ENCODE results near the gene IL19. TPM values are rescaled to one million over a fixed set of nuclear protein-coding genes. Genes with fewer than 3 reads are reported as not detected.

The IL19 gene
- total RNA-seq, 1 experiment from 2014 or later, result not detected

DNA sequence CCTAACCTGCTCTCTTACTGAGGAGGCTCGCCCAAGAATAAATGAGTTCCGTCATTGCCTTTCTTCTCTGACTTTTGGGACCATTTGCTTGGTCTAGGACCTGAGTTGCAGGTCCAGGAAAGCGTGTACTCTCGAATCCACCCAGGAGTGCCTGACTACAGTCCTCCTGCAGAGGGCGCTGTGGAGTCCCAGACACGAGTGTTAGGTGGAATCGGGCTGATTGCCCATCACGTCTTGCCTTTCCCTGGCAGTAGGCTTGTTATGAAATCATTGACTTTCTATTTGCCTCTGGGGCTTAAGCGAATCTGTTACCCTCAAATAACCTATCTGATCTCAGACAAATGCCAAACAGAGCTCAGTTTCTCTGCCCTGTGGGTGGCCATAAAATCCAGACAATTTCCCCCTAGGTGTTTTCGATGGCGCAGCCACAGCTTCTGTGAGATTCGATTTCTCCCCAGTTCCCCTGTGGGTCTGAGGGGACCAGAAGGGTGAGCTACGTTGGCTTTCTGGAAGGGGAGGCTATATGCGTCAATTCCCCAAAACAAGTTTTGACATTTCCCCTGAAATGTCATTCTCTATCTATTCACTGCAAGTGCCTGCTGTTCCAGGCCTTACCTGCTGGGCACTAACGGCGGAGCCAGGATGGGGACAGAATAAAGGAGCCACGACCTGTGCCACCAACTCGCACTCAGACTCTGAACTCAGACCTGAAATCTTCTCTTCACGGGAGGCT is 94.5 kb downstream of the IL19 start, which contains the start of gene IL20:
TSS of gene IL20 (plus strand) at position 685 of the 733 bp plus-strand sequence. CDS start 230 bp downstream, outside the sequence.
- no CpG with 5 or more reads among the region's 19 CpGs for WGBS (ENCODE audit: extremely low coverage, insufficient read length, low lambda C conversion rate)

More for the DNA sequence above, 94.5 kb downstream of the IL19 start, which contains the start of gene IL20:
- H3K9me3 Mint-ChIP-seq, result no peaks in the 10 kb centered on the region
- Histone ChIP-seq H4K5ac (ENCODE audit: insufficient read length, low read depth, low read length) (no peak within 1 kb of the TSS), H3K27me3 (ENCODE audit: insufficient read depth, low read length) (no peaks in the 10 kb centered on the region), H3K56ac (ENCODE audit: insufficient read length, low read depth, low read length) (no peak within 1 kb of the TSS), H4K20me1 (ENCODE audit: control insufficient read depth, insufficient read depth, insufficient read length) (no peaks in the 10 kb centered on the region), H3K79me2 (ENCODE audit: insufficient read depth, low read length) (0 out of 2 replicates have a peak, but pooled peaks cover 1% of the 10 kb centered on the region), H3K23ac (ENCODE audit: insufficient read length, low read depth, low read length) (no peak within 1 kb of the TSS), H3K79me1 (ENCODE audit: insufficient read depth, low read depth, low read length, poor library complexity, severe bottlenecking) (no peaks in the 10 kb centered on the region), H2AK5ac (ENCODE audit: insufficient read length, low read length) (no peak within 1 kb of the TSS), H2AFZ (ENCODE audit: low read length) (no peak within 1 kb of the TSS), H3T11ph (ENCODE audit: low read length) (no peak within 1 kb of the TSS), H3K4me2 (ENCODE audit: insufficient read depth, insufficient read length, low read length) (no peak within 1 kb of the TSS), H2BK5ac (ENCODE audit: insufficient read length, low read length) (no peak within 1 kb of the TSS), H3K27ac (ENCODE audit: insufficient read length, low read depth, low read length) (no peak within 1 kb of the TSS), H3K4ac (ENCODE audit: low read depth, low read length) (no peak within 1 kb of the TSS), H3K23me2 (ENCODE audit: insufficient read length, low read depth, low read length, poor library complexity, severe bottlenecking) (no peaks in the 10 kb centered on the region), H3K9me3 (ENCODE audit: control insufficient read depth, low read depth, low read length) (no peaks in the 10 kb centered on the region), H3K14ac (ENCODE audit: insufficient read depth, low read length) (no peak within 1 kb of the TSS), H3K18ac (ENCODE audit: insufficient read length, low read depth, low read length) (no peak within 1 kb of the TSS), H4K91ac (ENCODE audit: insufficient read length, low read depth, low read length) (no peak within 1 kb of the TSS), H2BK20ac (ENCODE audit: low read depth, low read length, poor library complexity, severe bottlenecking) (no peak within 1 kb of the TSS), H2BK12ac (ENCODE audit: insufficient read length, low read depth, low read length) (no peak within 1 kb of the TSS), H4K8ac (replicated peaks; ENCODE audit: insufficient read length, low read depth, low read length) (no peak within 1 kb of the TSS), H3K9ac (ENCODE audit: extremely low read depth, insufficient read length, low read length) (no peak within 1 kb of the TSS), H3K4me1 (ENCODE audit: insufficient read depth, low read length) (no peaks in the 10 kb centered on the region), H2BK15ac (ENCODE audit: low read depth, low read length) (no peak within 1 kb of the TSS), H2BK120ac (ENCODE audit: low read depth, low read length, poor library complexity, severe bottlenecking) (no peak within 1 kb of the TSS)
- H3K4me1 Mint-ChIP-seq, result no peaks in the 10 kb centered on the region; a peak in 1 of 4 replicates
- H3K4me3 Mint-ChIP-seq, result no peak within 1 kb of the TSS
- DNase-seq, result peak; percentile 82
- peaks cover 43% of the 10 kb centered on the region for H3K27me3 Mint-ChIP-seq (ENCODE audit: low read depth)
- H3K36me3 Mint-ChIP-seq (ENCODE audit: insufficient read depth in 1 of 3, low read depth in 3 of 3), result no peaks in the 10 kb centered on the region
- H3K27ac Mint-ChIP-seq, result no peak within 1 kb of the TSS
- TF ChIP-seq, protein P1, sequence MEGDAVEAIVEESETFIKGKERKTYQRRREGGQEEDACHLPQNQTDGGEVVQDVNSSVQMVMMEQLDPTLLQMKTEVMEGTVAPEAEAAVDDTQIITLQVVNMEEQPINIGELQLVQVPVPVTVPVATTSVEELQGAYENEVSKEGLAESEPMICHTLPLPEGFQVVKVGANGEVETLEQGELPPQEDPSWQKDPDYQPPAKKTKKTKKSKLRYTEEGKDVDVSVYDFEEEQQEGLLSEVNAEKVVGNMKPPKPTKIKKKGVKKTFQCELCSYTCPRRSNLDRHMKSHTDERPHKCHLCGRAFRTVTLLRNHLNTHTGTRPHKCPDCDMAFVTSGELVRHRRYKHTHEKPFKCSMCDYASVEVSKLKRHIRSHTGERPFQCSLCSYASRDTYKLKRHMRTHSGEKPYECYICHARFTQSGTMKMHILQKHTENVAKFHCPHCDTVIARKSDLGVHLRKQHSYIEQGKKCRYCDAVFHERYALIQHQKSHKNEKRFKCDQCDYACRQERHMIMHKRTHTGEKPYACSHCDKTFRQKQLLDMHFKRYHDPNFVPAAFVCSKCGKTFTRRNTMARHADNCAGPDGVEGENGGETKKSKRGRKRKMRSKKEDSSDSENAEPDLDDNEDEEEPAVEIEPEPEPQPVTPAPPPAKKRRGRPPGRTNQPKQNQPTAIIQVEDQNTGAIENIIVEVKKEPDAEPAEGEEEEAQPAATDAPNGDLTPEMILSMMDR (conservative IDR thresholded peaks at IDR 0.05), result peak; percentile 97

Measured in H9 (cell line).